GM03348 (cell line): ENCODE measurements around the gene ATP11A.
"Not testable (repeated sequence)": the region's sequence is repeated elsewhere in the genome, so short reads cannot be mapped to it uniquely, and the experiment has no call there.

ENCODE experiments used
- DNase-seq: peaks from one replicate; pipeline ENCODE4 v3.0.0; 2012; ENCODE audit warnings: low spot score

The ATP11A gene

GRCh38 chr13:112841303-112842015, 151.6 kb downstream of the ATP11A start:
- DNase-seq = not testable (repeated sequence)

- no peak for DNase-seq
These were observed 152.6 kb downstream of the ATP11A start for GRCh38 chr13:112842343-112842856.

GRCh38 chr13:112842931-112843391, 153.1 kb downstream of the ATP11A start:
- no peak for DNase-seq

- DNase-seq = no peak
These were observed 153.7 kb downstream of the ATP11A start for GRCh38 chr13:112843392-112844111.

GRCh38 chr13:112844411-112844810, 154.6 kb downstream of the ATP11A start:
- DNase-seq = no peak

- DNase-seq = no peak
These were observed 155.0 kb downstream of the ATP11A start for GRCh38 chr13:112844879-112845278.

GRCh38 chr13:112845511-112846144, 155.8 kb downstream of the ATP11A start:
- no peak for DNase-seq

GRCh38 chr13:112846411-112847115, 156.7 kb downstream of the ATP11A start:
- DNase-seq = no peak

GRCh38 chr13:112849500-112849899, 159.7 kb downstream of the ATP11A start:
- DNase-seq = no peak

GRCh38 chr13:112850273-112850672, 160.4 kb downstream of the ATP11A start:
- no peak for DNase-seq

GRCh38 chr13:112851107-112852038, 161.5 kb downstream of the ATP11A start:
- no peak for DNase-seq

GRCh38 chr13:112852392-112852791, 162.6 kb downstream of the ATP11A start:
- DNase-seq = no peak

- DNase-seq = no peak
These were observed 163.0 kb downstream of the ATP11A start for GRCh38 chr13:112852808-112853207.

- no peak for DNase-seq
These were observed 164.5 kb downstream of the ATP11A start for GRCh38 chr13:112854321-112854720.

- DNase-seq = no peak
These were observed 166.0 kb downstream of the ATP11A start for GRCh38 chr13:112855859-112856258.

GRCh38 chr13:112857914-112858490, 168.2 kb downstream of the ATP11A start:
- no peak for DNase-seq

GRCh38 chr13:112859128-112859816, 169.4 kb downstream of the ATP11A start:
- no peak for DNase-seq

- DNase-seq = no peak
These were observed 170.0 kb downstream of the ATP11A start for GRCh38 chr13:112859817-112860190.

GRCh38 chr13:112861876-112862615, 172.2 kb downstream of the ATP11A start:
- DNase-seq = no peak
